ENCODE data around the gene SEMA4D.
A peak's percentile ranks its signal among the peaks of the same experiment; 100 is the strongest.

Gene SEMA4D

DNA sequence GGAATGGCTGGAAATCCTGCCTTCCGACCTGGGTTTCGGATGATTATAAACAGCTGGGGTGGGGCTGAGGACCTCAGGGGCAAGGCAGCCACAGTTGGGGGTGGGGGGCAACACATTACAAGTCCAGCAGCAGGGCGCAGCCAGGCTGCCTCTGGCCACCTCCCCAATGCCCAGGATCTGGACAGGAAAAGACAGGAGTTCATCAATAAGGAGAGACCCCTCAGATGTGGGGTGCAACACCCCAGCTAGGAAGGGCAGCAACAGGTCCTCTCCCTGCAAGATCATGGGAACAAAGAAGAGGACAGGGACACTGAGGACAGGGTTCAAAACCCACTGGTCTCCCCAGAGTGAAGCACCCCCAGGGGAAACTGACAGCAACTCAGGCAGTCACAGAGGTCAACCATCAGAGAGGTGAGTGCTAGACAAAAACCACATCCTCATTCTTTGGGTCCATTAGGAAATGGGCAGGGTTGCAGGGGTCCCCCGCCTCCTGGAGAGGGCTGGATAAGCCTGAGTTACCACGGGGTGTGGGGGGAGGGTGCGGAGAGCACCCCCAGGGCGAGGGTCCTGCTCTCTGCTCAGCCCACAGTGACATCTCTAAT is 33.5 kb downstream of the SEMA4D start:
- Histone ChIP-seq H3K27me3 (replicated peaks; ENCODE audit: control insufficient read depth, insufficient read depth, low read length) (no peaks in the 10 kb centered on the region), H3K36me3 (ENCODE audit: control insufficient read depth, insufficient read depth, low read length) (no peaks in the 10 kb centered on the region; the same call in 1 of the 2 replicates), H3K4me3 (replicated peaks; ENCODE audit: low read depth, low read length) (peak overlapping the region; percentile 47)
- TF ChIP-seq, protein P1, sequence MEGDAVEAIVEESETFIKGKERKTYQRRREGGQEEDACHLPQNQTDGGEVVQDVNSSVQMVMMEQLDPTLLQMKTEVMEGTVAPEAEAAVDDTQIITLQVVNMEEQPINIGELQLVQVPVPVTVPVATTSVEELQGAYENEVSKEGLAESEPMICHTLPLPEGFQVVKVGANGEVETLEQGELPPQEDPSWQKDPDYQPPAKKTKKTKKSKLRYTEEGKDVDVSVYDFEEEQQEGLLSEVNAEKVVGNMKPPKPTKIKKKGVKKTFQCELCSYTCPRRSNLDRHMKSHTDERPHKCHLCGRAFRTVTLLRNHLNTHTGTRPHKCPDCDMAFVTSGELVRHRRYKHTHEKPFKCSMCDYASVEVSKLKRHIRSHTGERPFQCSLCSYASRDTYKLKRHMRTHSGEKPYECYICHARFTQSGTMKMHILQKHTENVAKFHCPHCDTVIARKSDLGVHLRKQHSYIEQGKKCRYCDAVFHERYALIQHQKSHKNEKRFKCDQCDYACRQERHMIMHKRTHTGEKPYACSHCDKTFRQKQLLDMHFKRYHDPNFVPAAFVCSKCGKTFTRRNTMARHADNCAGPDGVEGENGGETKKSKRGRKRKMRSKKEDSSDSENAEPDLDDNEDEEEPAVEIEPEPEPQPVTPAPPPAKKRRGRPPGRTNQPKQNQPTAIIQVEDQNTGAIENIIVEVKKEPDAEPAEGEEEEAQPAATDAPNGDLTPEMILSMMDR (IDR thresholded peaks at IDR 0.05; ENCODE audit: insufficient read depth, low read length, poor library complexity, severe bottlenecking), result no peak
- DNase-seq (ENCODE audit: extremely low read depth, insufficient read length), result peak; percentile 68

DNA sequence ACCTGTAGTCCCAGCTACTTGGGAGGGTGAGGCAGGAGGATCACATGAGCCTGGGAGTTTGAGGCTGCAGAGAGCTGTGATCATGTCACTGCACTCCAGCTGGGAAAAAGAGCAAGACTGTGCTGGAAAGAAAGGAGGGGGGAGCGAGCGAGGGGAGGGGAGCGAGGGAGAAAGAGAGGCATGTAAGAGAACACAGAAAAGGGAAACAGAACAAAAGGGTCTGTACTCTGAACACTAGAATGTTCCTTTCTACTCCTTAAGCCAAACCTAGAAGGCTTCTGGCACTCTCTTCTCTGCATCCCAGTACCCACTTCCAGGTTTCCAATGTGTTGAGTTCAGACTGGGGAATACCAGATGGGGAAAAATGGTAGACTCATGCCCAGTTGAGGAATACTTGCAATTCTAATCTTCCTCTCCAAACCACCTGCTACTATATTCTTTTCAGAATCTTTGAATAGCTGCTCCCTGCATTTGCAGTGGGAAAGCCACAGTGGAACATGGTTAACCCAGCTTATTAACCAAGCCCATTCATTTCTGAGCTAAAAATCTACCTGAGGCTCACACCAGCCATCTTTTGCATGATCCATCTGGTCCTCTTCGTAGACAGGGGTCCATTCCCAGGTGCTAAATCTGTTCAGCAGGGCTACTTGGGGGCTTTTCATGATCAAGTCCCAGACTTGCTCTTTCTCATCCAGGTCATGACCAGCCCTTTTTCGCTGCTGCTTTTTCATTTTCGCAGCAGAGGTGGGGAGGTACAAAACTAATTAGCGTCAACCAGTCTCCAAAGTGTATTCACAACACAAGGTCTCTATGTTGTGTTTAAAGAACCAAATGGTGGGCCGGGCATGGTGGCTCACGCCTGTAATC is 34.9 kb downstream of the SEMA4D start:
- H3K4me3 ChIP-seq (replicated peaks; ENCODE audit: low read depth, low read length), result no peak overlapping the region
- no peak for DNase-seq (ENCODE audit: extremely low read depth, insufficient read length)
- TF ChIP-seq, protein P1 (IDR thresholded peaks at IDR 0.05; ENCODE audit: insufficient read depth, low read length, poor library complexity, severe bottlenecking), result no peak
- no peaks in the 10 kb centered on the region; the same call in 1 of the 2 replicates for H3K36me3 ChIP-seq (ENCODE audit: control insufficient read depth, insufficient read depth, low read length)
- H3K27me3 ChIP-seq (replicated peaks; ENCODE audit: control insufficient read depth, insufficient read depth, low read length), result no peaks in the 10 kb centered on the region

DNA sequence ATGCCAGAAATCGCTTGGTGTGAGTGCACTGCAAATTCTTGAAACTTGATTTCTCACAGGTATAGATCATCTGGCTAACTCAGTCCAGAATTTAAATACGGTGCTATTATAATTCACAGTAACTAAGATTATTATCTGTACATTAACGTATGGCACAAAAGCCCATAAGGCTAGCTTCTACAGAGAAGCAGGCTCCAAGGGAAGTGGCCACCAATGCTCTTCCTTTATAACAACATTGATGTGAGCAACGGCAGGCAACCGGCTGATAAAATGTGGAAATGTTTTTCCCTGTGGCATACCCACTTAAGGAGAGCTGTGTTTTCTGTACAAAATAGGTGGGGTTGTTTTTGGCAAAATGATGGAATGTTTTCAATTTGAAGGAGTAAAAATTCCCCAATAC is 35.7 kb downstream of the SEMA4D start:
- H3K4me3 ChIP-seq (replicated peaks; ENCODE audit: low read depth, low read length), result no peak overlapping the region
- H3K36me3 ChIP-seq (ENCODE audit: control insufficient read depth, insufficient read depth, low read length), result no peaks in the 10 kb centered on the region; the same call in none of the 2 replicates
- DNase-seq (ENCODE audit: extremely low read depth, insufficient read length), result no peak
- TF ChIP-seq, protein P1 (IDR thresholded peaks at IDR 0.05; ENCODE audit: insufficient read depth, low read length, poor library complexity, severe bottlenecking), result no peak
- H3K27me3 ChIP-seq (replicated peaks; ENCODE audit: control insufficient read depth, insufficient read depth, low read length), result no peaks in the 10 kb centered on the region

DNA sequence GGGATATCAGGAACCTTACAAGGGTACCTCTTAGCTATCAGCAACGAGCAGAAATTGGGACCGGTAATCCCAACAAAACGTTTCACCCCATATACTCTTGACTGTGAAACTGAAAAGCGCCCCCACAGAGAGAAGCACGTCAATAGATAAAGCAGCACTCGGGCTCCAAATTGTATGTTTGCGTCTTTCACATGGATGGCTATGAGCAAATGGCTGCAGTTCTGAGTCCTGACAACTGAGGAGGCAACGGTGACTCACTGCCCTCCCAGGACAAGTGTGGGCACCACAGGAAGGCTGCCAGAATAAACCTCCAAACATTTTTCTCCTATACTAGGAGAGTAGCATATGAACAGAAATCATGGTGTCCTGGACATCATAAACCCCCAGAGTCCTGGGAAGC is 36.6 kb downstream of the SEMA4D start:
- no peaks in the 10 kb centered on the region for H3K27me3 ChIP-seq (replicated peaks; ENCODE audit: control insufficient read depth, insufficient read depth, low read length)
- DNase-seq (ENCODE audit: extremely low read depth, insufficient read length), result no peak
- TF ChIP-seq, protein P1 (IDR thresholded peaks at IDR 0.05; ENCODE audit: insufficient read depth, low read length, poor library complexity, severe bottlenecking), result no peak
- H3K4me3 ChIP-seq (replicated peaks; ENCODE audit: low read depth, low read length), result no peak overlapping the region
- no peaks in the 10 kb centered on the region; the same call in none of the 2 replicates for H3K36me3 ChIP-seq (ENCODE audit: control insufficient read depth, insufficient read depth, low read length)

DNA sequence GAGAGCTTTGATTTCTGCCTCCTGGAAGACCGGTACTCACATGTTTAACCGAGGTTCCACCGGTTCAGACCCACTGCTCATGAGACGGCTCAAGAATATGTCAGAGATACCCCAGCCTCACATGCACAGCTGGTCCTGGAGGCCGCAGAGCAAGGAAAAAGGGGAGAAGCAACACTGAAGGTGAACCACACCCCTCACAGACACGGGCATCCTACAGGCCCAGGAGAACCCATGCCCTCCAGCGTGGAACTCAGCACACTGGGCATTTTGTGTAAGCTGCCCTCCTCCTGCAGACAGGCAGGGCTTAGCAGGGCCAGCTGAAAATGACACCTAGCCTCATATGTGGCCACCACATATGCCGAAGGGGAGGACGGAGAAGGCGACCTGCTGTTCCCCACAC is 37.4 kb downstream of the SEMA4D start:
- H3K4me3 ChIP-seq (replicated peaks; ENCODE audit: low read depth, low read length), result no peak overlapping the region
- peaks cover 6% of the 10 kb centered on the region for H3K36me3 ChIP-seq (ENCODE audit: control insufficient read depth, insufficient read depth, low read length)
- H3K27me3 ChIP-seq (replicated peaks; ENCODE audit: control insufficient read depth, insufficient read depth, low read length), result no peaks in the 10 kb centered on the region
- no peak for DNase-seq (ENCODE audit: extremely low read depth, insufficient read length)
- TF ChIP-seq, protein P1 (IDR thresholded peaks at IDR 0.05; ENCODE audit: insufficient read depth, low read length, poor library complexity, severe bottlenecking), result no peak

All from GM06990 (cell line).